ENCODE results near the gene KCNIP3.

The KCNIP3 gene

GRCh38 chr2:95320986-95321767 lies 24.0 kb downstream of the KCNIP3 start:
- no peak overlapping the region for H2BK120ac ChIP-seq (ENCODE audit: low read depth, low read length)
- H3K23ac ChIP-seq (ENCODE audit: low read length in 2 of 2) = no peak overlapping the region
- no peak overlapping the region for H3K9ac ChIP-seq (ENCODE audit: low read length)
- no peak overlapping the region for H4K91ac ChIP-seq (ENCODE audit: low read length)
- H3K27ac ChIP-seq (ENCODE audit: low read length, poor library complexity, severe bottlenecking) = no peak overlapping the region
- H2AFZ ChIP-seq (ENCODE audit: low read depth, low read length) = no peak overlapping the region
- no peak overlapping the region for H4K8ac ChIP-seq (ENCODE audit: low read length)
- H3K4me2 ChIP-seq (ENCODE audit: low read length, poor library complexity, severe bottlenecking) = no peak overlapping the region
- 79% methylated on average over 18 of the region's 18 CpGs for WGBS
- no peaks in the 10 kb centered on the region for H3K36me3 ChIP-seq (ENCODE audit: control insufficient read depth in 1 of 2, insufficient read depth in 2 of 2, low read depth in 1 of 2, low read length in 2 of 2)
- H2AK5ac ChIP-seq (ENCODE audit: low read length, severe bottlenecking) = peak overlapping the region; percentile 17
- no peak overlapping the region for H2BK5ac ChIP-seq (ENCODE audit: low read depth, low read length, poor library complexity, severe bottlenecking)
- no peak overlapping the region for H3K4me3 ChIP-seq (ENCODE audit: insufficient read depth in 1 of 2, low read depth in 1 of 2, low read length in 2 of 2)
- H3K4ac ChIP-seq (ENCODE audit: low read depth in 1 of 2, low read length in 2 of 2) = no peak overlapping the region
- no peaks in the 10 kb centered on the region for H3K9me3 ChIP-seq (ENCODE audit: control insufficient read depth, low read length)
- no peak overlapping the region for H2BK12ac ChIP-seq (ENCODE audit: low read length in 2 of 2)
- no peak for DNase-seq
- no peak overlapping the region for H3K18ac ChIP-seq (ENCODE audit: low read depth in 1 of 2, low read length in 2 of 2)
- H2BK15ac ChIP-seq (ENCODE audit: low read depth, poor library complexity, severe bottlenecking) = no peak overlapping the region
- H3K27me3 ChIP-seq (ENCODE audit: control insufficient read depth in 1 of 2, insufficient read depth in 1 of 2, low read length in 2 of 2) = peaks cover 0 to 16% of the 10 kb centered on the region in 2 experiments
- H3K4me1 ChIP-seq (ENCODE audit: control insufficient read depth, insufficient read depth, low read depth, low read length) = peaks cover 38% of the 10 kb centered on the region
- H3K14ac ChIP-seq (ENCODE audit: low read length in 2 of 2) = no peak overlapping the region
- no peaks in the 10 kb centered on the region for H3K79me1 ChIP-seq (replicated peaks; ENCODE audit: low read length, poor library complexity, severe bottlenecking)

- Histone ChIP-seq H3K4me1 (ENCODE audit: control insufficient read depth, insufficient read depth, low read depth, low read length) (peaks cover 29% of the 10 kb centered on the region), H3K27ac (ENCODE audit: low read length, poor library complexity, severe bottlenecking) (no peak overlapping the region), H3K9me3 (ENCODE audit: control insufficient read depth, low read length) (no peaks in the 10 kb centered on the region), H3K4ac (ENCODE audit: low read depth in 1 of 2, low read length in 2 of 2) (no peak overlapping the region), H4K91ac (ENCODE audit: low read length) (no peak overlapping the region), H3K4me3 (ENCODE audit: insufficient read depth in 1 of 2, low read depth in 1 of 2, low read length in 2 of 2) (no peak overlapping the region), H2AK5ac (ENCODE audit: low read length, severe bottlenecking) (peak overlapping the region; percentile 33), H3K14ac (ENCODE audit: low read length in 2 of 2) (no peak overlapping the region), H3K23ac (ENCODE audit: low read length in 2 of 2) (no peak overlapping the region), H3K9ac (ENCODE audit: low read length) (no peak overlapping the region), H3K27me3 (ENCODE audit: control insufficient read depth in 1 of 2, insufficient read depth in 1 of 2, low read length in 2 of 2) (peaks cover 0 to 25% of the 10 kb centered on the region in 2 experiments), H2BK120ac (ENCODE audit: low read depth, low read length) (no peak overlapping the region), H3K4me2 (ENCODE audit: low read length, poor library complexity, severe bottlenecking) (no peak overlapping the region), H2BK12ac (ENCODE audit: low read length in 2 of 2) (no peak overlapping the region), H3K18ac (ENCODE audit: low read depth in 1 of 2, low read length in 2 of 2) (no peak overlapping the region), H2BK15ac (ENCODE audit: low read depth, poor library complexity, severe bottlenecking) (no peak overlapping the region), H3K79me1 (replicated peaks; ENCODE audit: low read length, poor library complexity, severe bottlenecking) (no peaks in the 10 kb centered on the region), H2BK5ac (ENCODE audit: low read depth, low read length, poor library complexity, severe bottlenecking) (no peak overlapping the region), H3K36me3 (ENCODE audit: control insufficient read depth in 1 of 2, insufficient read depth in 2 of 2, low read depth in 1 of 2, low read length in 2 of 2) (no peaks in the 10 kb centered on the region), H2AFZ (ENCODE audit: low read depth, low read length) (no peak overlapping the region), H4K8ac (ENCODE audit: low read length) (no peak overlapping the region)
- DNase-seq = no peak
- 73% methylated on average over 26 of the region's 26 CpGs for WGBS
Observed at GRCh38 chr2:95323347-95324155, 26.4 kb downstream of the KCNIP3 start.

GRCh38 chr2:95325026-95325425 lies 27.9 kb downstream of the KCNIP3 start:
- no peak overlapping the region for H2BK12ac ChIP-seq (ENCODE audit: low read length in 2 of 2)
- DNase-seq = no peak
- no peaks in the 10 kb centered on the region for H3K36me3 ChIP-seq (ENCODE audit: control insufficient read depth in 1 of 2, insufficient read depth in 2 of 2, low read depth in 1 of 2, low read length in 2 of 2)
- H2BK15ac ChIP-seq (ENCODE audit: low read depth, poor library complexity, severe bottlenecking) = no peak overlapping the region
- no peak overlapping the region for H2BK5ac ChIP-seq (ENCODE audit: low read depth, low read length, poor library complexity, severe bottlenecking)
- peaks cover 36% of the 10 kb centered on the region for H3K4me1 ChIP-seq (ENCODE audit: control insufficient read depth, insufficient read depth, low read depth, low read length)
- H3K18ac ChIP-seq (ENCODE audit: low read depth in 1 of 2, low read length in 2 of 2) = no peak overlapping the region
- WGBS = 91% methylated on average over 13 of the region's 13 CpGs
- H3K9me3 ChIP-seq (ENCODE audit: control insufficient read depth, low read length) = no peaks in the 10 kb centered on the region
- H4K91ac ChIP-seq (ENCODE audit: low read length) = no peak overlapping the region
- no peak overlapping the region for H2AFZ ChIP-seq (ENCODE audit: low read depth, low read length)
- no peak overlapping the region for H3K14ac ChIP-seq (ENCODE audit: low read length in 2 of 2)
- no peak overlapping the region for H3K4me2 ChIP-seq (ENCODE audit: low read length, poor library complexity, severe bottlenecking)
- no peak overlapping the region for H3K23ac ChIP-seq (ENCODE audit: low read length in 2 of 2)
- H3K27ac ChIP-seq (ENCODE audit: low read length, poor library complexity, severe bottlenecking) = no peak overlapping the region
- no peak overlapping the region for H3K9ac ChIP-seq (ENCODE audit: low read length)
- no peak overlapping the region for H4K8ac ChIP-seq (ENCODE audit: low read length)
- H3K27me3 ChIP-seq (ENCODE audit: control insufficient read depth in 1 of 2, insufficient read depth in 1 of 2, low read length in 2 of 2) = peaks cover 0 to 12% of the 10 kb centered on the region in 2 experiments
- H3K79me1 ChIP-seq (replicated peaks; ENCODE audit: low read length, poor library complexity, severe bottlenecking) = no peaks in the 10 kb centered on the region
- H2BK120ac ChIP-seq (ENCODE audit: low read depth, low read length) = no peak overlapping the region
- no peak overlapping the region for H3K4me3 ChIP-seq (ENCODE audit: insufficient read depth in 1 of 2, low read depth in 1 of 2, low read length in 2 of 2)
- H2AK5ac ChIP-seq (ENCODE audit: low read length, severe bottlenecking) = peak overlapping the region; percentile 15
- H3K4ac ChIP-seq (ENCODE audit: low read depth in 1 of 2, low read length in 2 of 2) = no peak overlapping the region
